Stimulated activated CD8-positive, alpha-beta memory T cell treated with anti-CD3 and anti-CD28 coated beads, Interleukin-12 subunit alpha, Interleukin-12 subunit beta, amount 100 ng/mL, for 24 hours (primary cell): ENCODE results near the gene KCNE4.
"Not testable (repeated sequence)": the region's sequence is repeated elsewhere in the genome, so short reads cannot be mapped to it uniquely, and the experiment has no call there.

Source experiments
- DNase-seq: peaks from one replicate; pipeline ENCODE4 v3.0.0-alpha.2; 2020; ENCODE audit errors: extremely low read depth

The KCNE4 gene

DNA sequence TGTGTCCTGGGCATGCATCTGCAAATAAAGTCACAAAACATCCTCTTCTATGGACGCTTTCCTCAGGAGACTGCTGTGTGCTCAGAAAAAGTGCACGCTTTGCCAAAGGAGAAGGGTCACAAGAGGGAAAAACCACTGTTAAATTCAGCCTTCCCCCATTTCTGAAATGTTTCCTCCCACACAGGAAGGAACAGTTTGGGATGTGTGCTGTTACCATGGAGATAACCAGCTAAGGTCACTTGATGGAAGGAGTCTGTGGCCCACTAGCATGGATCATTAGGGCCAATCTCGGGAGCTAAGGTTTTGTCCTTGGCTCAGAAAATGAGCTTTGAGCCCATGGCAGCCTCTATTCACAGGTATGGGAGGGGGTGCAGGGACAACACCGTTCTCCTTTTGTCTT lies 5.6 kb downstream of the KCNE4 start:
- DNase-seq, result no peak

- DNase-seq, result no peak
Measured at GRCh38 chr2:223058952-223059716, 7.1 kb downstream of the KCNE4 start.

DNA sequence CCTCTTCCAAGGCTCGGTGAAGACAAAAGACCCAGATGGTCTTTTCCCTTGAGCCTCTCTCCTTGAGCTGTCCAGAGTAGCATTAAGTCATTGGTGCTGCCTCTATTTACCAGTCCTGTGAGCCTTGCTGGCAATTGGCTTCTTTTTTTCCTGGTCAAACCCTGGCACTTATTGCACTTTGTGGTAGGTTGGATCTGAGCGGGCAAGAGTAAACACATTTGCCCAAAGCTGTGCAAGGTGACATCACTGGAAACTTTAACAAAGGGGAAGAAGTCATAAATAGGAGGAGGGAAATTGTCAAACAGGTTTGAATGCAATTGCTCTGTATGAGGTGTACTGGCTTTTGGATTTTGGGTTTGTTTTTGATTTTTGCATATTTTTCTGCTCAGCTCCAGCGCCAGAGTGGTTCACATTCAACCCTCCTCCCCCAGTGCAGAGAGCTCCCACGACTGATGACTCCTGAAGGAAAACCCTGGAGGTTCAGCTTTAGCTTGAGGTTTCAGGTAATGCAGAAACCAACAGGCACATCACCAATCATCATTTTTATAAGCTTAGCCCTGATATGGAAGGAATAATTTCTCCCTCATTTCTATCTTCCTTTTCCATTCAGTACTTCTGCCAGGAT lies 8.3 kb downstream of the KCNE4 start:
- no peak for DNase-seq

DNA sequence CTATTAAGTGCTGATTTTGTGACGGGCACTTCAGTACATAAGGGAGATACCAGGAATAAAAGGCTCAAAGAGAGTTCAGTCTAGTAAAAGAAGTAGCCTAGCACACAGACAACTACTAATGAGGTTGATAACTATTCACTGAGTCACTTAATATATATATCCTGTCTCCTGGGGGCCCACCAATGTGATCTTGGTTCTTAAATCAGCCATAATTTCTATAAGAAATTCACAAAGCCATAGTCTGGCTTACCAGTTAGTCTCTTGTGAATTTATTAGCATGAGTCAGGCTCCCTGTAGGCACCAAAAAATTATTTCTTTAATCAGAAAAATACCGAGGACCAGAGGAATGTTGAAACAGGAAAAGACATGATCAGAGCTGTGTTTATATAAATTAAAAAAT lies 10.4 kb downstream of the KCNE4 start:
- DNase-seq, result no peak

DNA sequence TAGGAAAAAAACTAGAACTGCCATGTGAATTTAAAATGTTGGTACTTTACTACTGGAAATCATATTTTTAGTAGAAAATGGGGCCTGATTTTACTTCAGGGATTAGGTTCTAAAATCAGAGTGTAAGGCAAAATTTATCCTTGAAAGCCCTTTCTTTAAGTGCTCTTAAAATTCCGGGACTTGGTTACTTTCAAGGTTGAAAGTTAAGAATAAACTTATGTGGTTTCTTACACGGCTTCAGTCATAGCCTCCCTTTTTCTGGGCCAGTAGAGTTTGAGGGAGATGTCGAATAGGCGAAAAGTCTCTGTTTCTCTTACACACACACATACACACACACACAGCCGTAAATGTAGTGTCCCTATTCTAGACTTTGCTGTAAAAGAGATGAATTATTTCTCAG lies 13.1 kb downstream of the KCNE4 start:
- no peak for DNase-seq

DNA sequence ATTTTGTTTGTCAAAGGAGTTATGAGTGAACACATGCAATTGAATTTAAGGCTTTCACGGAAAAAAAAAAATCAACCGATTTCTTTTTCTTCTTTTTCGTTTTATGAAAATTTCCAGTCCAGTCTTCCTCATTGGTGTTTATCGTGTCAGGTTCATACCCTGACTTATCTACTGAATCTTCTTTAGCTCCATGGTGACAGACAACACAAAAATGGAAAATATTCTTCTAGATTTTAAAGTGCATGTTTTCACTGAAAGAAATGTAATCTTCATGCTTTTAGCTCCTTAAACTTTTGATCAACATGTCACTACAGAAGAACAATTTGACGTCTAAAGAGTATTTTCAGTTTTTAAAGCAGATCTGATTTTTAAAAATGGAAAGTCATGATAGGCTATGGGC lies 14.7 kb downstream of the KCNE4 start:
- no peak for DNase-seq

GRCh38 chr2:223068071-223068470 lies 16.1 kb downstream of the KCNE4 start:
- no peak for DNase-seq

DNA sequence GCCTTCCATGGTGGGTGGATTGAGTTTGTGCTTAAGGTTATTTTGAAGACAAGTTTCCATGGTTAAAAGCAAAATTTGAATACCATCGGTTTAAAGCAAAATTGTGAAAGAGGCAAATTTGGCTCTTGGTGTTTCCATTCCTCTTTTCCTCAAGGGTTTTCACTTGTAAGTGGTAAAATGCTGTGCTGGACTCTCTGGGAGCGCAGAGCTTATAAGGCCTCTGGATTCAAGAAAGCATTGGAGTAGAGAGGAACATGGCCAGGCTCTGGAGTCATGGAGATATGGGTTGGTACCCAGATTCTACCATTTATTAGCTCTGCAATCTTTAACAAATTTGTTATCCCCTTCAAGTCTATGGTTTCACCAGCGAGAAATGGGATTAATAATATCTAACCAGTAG lies 17.5 kb downstream of the KCNE4 start:
- no peak for DNase-seq

DNA sequence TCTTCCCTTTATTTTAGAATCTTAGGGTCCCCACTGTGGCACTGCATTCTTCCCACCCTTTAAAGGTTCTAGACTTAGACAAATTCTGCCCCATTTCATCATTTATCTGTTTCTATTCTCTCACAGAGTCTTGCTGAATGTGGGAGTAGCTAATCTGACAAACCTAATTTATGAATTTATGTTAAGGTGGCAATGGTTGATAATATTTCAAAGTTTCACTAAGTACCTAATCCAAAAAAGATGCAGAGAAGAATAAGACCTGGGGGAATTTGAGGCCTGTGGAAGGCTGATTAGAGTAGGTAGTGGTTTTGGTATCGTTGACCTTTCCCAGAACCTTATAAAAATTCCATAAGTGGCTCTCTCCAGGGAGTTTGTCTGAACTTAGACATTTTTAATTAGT lies 18.0 kb downstream of the KCNE4 start:
- DNase-seq, result no peak

DNA sequence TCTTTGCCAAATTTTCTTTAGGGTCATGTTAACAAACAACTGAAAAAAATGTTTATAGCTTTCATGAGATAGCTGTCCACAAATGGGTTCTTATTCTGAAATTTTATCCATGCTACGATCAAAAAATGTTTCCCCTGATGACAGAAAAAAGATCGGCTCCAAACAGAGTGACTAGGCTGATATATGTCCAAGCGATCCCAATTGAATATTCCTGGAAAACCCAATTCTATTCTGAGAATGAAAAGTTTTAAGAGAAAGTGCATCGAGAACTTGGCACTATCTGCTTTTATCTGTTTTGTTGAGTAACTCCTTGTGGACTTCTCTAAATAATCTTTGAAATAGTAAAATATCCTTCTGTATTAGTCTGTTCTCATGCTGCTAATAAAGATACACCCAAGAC lies 19.1 kb downstream of the KCNE4 start:
- no peak for DNase-seq

DNA sequence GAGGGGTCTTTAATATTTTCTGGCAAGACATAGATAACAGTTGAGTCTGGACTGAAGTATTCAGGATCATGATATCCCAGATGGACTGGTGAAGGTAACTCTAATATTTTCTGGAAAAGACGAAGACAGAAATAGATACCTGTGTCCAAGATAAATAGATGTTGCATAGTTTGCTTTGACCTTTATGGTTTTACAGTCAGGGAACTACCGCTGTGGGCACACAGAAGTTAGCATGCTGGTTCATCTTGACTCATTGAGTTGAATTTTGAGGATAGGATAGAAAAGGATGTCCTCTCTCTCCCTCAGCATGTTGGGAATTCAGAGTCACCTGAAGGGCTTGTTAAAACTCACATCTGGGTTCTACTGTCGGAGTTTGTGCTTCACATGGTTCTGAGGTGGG lies 20.8 kb downstream of the KCNE4 start:
- no peak for DNase-seq

- DNase-seq, result no peak
Measured at GRCh38 chr2:223075301-223076270, 23.6 kb downstream of the KCNE4 start.

DNA sequence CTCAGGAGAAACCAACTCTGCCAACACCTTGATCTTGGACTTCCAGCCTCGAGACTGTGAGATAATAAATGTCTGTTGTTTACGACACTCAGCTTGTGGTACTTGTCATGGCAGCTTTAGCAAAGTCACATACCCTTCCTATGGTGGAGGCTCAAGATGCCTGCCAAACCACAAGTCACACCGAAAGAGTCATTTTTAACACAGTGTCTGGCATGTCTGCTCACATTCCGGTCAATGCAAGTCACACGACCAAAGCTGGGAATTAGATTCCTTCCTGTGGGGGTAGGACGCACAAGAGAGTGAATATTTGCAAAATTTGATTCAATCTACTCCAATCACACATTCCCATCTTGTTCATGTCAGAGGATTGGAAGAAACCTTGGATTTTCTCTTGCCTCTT lies 24.6 kb downstream of the KCNE4 start:
- no peak for DNase-seq

DNA sequence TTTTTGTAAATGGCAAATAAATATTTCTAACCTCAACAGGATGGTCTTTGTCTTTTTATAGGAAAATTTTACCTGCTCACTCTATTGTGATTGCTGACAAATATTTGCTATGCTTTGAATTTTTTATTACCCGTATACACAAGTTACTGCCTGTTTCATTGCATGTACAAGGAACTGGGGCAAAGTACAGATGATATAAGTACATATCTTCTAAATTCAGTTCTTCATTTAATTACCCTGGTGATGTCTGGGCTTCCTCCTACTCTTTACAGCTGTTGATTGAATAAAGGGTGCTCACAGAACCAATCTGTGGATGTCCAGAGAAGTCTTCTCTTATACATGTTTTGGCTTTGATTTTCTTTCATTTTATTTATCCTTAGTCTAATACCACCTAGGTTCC lies 26.5 kb downstream of the KCNE4 start:
- DNase-seq, result no peak

DNA sequence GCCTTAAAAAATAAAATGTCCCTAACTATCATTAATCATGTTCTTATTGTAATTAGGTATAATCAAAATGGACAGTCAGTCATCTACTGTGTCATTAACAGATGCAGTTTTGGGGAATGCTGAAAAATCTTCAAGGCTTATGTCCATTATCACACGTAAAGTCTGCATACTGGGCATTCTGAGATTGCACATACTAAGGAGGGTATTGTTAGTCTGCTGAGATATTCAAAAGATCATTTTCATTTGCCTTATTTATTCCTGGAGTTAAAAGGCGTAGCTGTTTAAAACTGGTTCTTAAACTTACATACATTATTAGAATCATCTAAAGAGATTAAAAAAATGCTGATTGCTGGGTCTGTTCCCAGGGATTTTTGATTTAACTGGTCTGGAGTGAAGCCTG lies 27.4 kb downstream of the KCNE4 start:
- no peak for DNase-seq

DNA sequence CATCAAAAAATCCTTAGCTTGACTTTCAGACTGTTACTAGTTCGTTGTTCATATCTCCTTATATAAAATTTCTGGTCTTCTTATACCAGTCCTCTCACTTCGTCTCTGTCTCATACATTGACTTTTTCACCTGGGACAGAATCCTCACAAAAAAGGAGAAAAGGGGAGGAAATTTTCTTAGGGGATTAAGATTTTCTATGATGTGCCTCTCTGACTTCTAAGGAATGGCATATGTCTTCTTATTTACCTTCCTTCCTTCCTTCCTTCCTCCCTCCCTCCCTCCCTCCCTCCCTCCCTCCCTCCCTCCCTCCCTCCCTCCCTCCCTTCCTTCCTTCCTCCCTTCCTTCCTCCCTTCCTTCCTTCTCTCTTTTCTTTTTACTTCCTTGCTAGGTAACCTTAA lies 27.9 kb downstream of the KCNE4 start:
- DNase-seq, result no peak

- not testable (repeated sequence) for DNase-seq
Measured at GRCh38 chr2:223080790-223081360, 28.9 kb downstream of the KCNE4 start.

DNA sequence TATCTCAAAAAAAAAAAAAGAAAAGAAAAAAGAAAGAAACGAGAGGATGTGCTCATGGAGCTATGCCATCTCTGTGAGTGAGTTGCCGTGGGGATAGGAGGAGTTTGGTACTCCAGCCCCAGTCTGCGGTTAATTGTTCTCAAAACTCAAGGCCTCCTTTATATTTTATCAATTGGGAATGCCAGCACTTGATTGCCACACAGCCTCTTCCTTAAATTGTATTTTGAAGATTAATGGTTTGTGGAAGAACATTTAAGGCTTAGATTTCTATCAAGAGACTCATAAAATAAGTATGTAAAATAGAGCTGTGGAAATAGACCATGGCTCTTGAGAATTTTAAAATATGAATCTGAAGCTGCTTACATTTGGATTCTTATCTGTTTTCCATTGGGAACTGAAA lies 29.8 kb downstream of the KCNE4 start:
- DNase-seq, result no peak

DNA sequence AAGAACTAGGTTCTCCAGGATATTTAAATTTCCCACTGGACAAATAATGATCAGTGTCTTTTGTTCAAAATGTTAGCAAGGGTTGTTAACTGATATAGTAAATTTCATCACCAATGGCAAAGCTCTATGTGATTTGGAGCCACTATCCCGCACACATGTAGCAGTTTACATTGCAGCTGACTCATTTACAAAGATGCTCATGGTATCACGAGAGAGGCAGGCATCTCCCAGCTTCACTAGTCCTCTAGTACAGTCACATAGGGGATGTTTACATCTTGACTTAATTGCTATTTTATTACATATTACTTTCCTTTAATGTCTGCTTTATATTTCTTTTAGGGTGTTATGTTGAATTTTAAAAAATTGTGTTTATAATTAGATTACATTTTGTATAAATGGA lies 30.7 kb downstream of the KCNE4 start:
- no peak for DNase-seq

- DNase-seq, result no peak
Measured at GRCh38 chr2:223083402-223084070, 31.5 kb downstream of the KCNE4 start.

GRCh38 chr2:223084873-223085272 lies 32.9 kb downstream of the KCNE4 start:
- DNase-seq, result no peak
